NCI-H2196 treated with DMSO at 0.1 percent for 48 hours (cell line): ENCODE data around the gene TPSG1.
"Not testable (repeated sequence)": the region's sequence is repeated elsewhere in the genome, so short reads cannot be mapped to it uniquely, and the experiment has no call there.

Experiments used
- DNase-seq: peaks from one replicate; lab custom pipeline; 2025; ENCODE audit not compliant: unreplicated experiment; lab: John Stamatoyannopoulos, UW

The TPSG1 gene

GRCh38 chr16:1232049-1232748 is 7.1 kb upstream of the TPSG1 start:
- DNase-seq: not testable (repeated sequence)

GRCh38 chr16:1231301-1231700 is 6.2 kb upstream of the TPSG1 start:
- not testable (repeated sequence) for DNase-seq

- DNase-seq: not testable (repeated sequence)
Observed at GRCh38 chr16:1230471-1231212, 5.6 kb upstream of the TPSG1 start.

- DNase-seq: not testable (repeated sequence)
Observed at GRCh38 chr16:1230084-1230470, 5.0 kb upstream of the TPSG1 start, which contains the start of gene TPSB2. Gene TPSB2, minus strand, starts transcription at chr16:1230184. Its CDS starts 233 bp downstream, at chr16:1229951.

- not testable (repeated sequence) for DNase-seq
Observed at GRCh38 chr16:1229476-1229875, 4.4 kb upstream of the TPSG1 start.

- not testable (repeated sequence) for DNase-seq
Observed at GRCh38 chr16:1228227-1228626, 3.2 kb upstream of the TPSG1 start.

GRCh38 chr16:1226692-1227091 is 1.6 kb upstream of the TPSG1 start:
- DNase-seq: not testable (repeated sequence)

GRCh38 chr16:1225728-1226311 is 752 bp upstream of the TPSG1 start:
- not testable (repeated sequence) for DNase-seq

- DNase-seq: no peak
Observed at GRCh38 chr16:1224558-1224957, 510 bp downstream of the TPSG1 start.

- no peak for DNase-seq
Observed at GRCh38 chr16:1223355-1224214, 1.5 kb downstream of the TPSG1 start.

- no peak for DNase-seq
Observed at GRCh38 chr16:1222553-1223354, 2.3 kb downstream of the TPSG1 start.

GRCh38 chr16:1221628-1222552 is 3.2 kb downstream of the TPSG1 start:
- no peak for DNase-seq

- DNase-seq: no peak
Observed at GRCh38 chr16:1220841-1221627, 4.0 kb downstream of the TPSG1 start.

- no peak for DNase-seq
Observed at GRCh38 chr16:1220098-1220728, 4.9 kb downstream of the TPSG1 start.

- DNase-seq: no peak
Observed at GRCh38 chr16:1218930-1219611, 6.0 kb downstream of the TPSG1 start.

- DNase-seq: no peak
Observed at GRCh38 chr16:1218061-1218929, 6.8 kb downstream of the TPSG1 start.
